ENCODE measurements around the gene MYO9A.

Gene MYO9A

GRCh38 chr15:72131922-72132321 is 14.0 kb upstream of the MYO9A start:
- H3K27me3 ChIP-seq (ENCODE audit: control insufficient read depth in 1 of 2, insufficient read depth in 2 of 2, low read length in 2 of 2): no peaks in the 10 kb centered on the region
- H3K36me3 ChIP-seq (ENCODE audit: insufficient read depth, low read length): no peaks in the 10 kb centered on the region
- H3K4me1 ChIP-seq (ENCODE audit: insufficient read depth, low read length): no peaks in the 10 kb centered on the region
- H3K9me3 ChIP-seq (ENCODE audit: low read length): no peaks in the 10 kb centered on the region
- H3K4me3 ChIP-seq (ENCODE audit: low read depth in 1 of 2, low read length in 2 of 2): no peak overlapping the region
- no peak overlapping the region for H3K9ac ChIP-seq (ENCODE audit: low read length)
- no peak overlapping the region for H3K27ac ChIP-seq (ENCODE audit: low read depth, low read length)

DNA sequence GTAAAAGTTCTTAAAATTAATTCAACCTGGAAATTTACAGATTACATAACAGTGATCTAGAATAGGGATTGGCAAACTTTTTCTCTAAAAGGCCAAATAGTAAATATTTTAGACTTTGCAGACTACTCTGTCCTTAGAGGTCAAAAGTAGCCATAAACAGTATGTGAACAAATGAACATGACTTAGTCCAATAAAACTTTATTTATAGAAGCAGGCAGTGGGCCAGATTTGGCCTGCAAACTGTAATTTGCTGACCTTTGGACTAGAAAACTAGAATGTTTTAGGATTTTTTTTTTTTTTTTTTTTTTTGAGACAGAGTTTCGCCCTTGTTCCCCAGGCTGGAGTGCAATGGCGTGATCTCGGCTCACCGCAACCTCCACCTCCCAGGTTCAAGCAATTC is 12.3 kb upstream of the MYO9A start:
- Histone ChIP-seq H3K9ac (ENCODE audit: low read length) (no peak overlapping the region), H3K27ac (ENCODE audit: low read depth, low read length) (no peak overlapping the region), H3K36me3 (ENCODE audit: insufficient read depth, low read length) (no peaks in the 10 kb centered on the region), H3K27me3 (ENCODE audit: control insufficient read depth in 1 of 2, insufficient read depth in 2 of 2, low read length in 2 of 2) (no peaks in the 10 kb centered on the region), H3K4me1 (ENCODE audit: insufficient read depth, low read length) (no peaks in the 10 kb centered on the region), H3K4me3 (ENCODE audit: low read depth in 1 of 2, low read length in 2 of 2) (no peak overlapping the region), H3K9me3 (ENCODE audit: low read length) (no peaks in the 10 kb centered on the region)

DNA sequence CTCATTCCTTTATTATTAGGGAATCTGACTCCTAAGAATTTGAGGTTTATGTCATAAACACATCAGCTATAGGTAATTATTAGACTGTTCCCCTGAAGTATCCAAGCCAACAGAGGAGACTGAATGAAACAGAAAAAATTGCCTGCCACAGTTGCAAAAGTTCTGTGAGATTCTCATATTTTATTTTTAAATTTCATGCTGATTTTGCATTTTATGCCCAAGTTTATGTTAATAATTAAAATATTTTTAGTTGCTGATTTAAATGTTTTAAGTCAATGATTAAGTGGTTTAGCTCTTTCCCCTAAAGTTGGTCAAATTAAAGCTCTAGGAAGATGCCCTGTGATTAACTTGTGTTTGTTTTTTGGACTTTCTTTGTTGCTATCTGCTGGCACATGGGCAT is 10.4 kb upstream of the MYO9A start:
- no peaks in the 10 kb centered on the region for H3K9me3 ChIP-seq (ENCODE audit: low read length)
- H3K9ac ChIP-seq (ENCODE audit: low read length): no peak overlapping the region
- H3K27ac ChIP-seq (ENCODE audit: low read depth, low read length): no peak overlapping the region
- H3K4me1 ChIP-seq (ENCODE audit: insufficient read depth, low read length): no peaks in the 10 kb centered on the region
- H3K4me3 ChIP-seq (ENCODE audit: low read depth in 1 of 2, low read length in 2 of 2): no peak overlapping the region
- H3K36me3 ChIP-seq (ENCODE audit: insufficient read depth, low read length): no peaks in the 10 kb centered on the region
- H3K27me3 ChIP-seq (ENCODE audit: control insufficient read depth in 1 of 2, insufficient read depth in 2 of 2, low read length in 2 of 2): no peaks in the 10 kb centered on the region

GRCh38 chr15:72127724-72128322 is 9.9 kb upstream of the MYO9A start:
- H3K27ac ChIP-seq (ENCODE audit: low read depth, low read length): no peak overlapping the region
- no peaks in the 10 kb centered on the region for H3K36me3 ChIP-seq (ENCODE audit: insufficient read depth, low read length)
- H3K9me3 ChIP-seq (ENCODE audit: low read length): no peaks in the 10 kb centered on the region
- H3K4me1 ChIP-seq (ENCODE audit: insufficient read depth, low read length): no peaks in the 10 kb centered on the region
- H3K27me3 ChIP-seq (ENCODE audit: control insufficient read depth in 1 of 2, insufficient read depth in 2 of 2, low read length in 2 of 2): no peaks in the 10 kb centered on the region
- H3K9ac ChIP-seq (ENCODE audit: low read length): no peak overlapping the region
- H3K4me3 ChIP-seq (ENCODE audit: low read depth in 1 of 2, low read length in 2 of 2): no peak overlapping the region

DNA sequence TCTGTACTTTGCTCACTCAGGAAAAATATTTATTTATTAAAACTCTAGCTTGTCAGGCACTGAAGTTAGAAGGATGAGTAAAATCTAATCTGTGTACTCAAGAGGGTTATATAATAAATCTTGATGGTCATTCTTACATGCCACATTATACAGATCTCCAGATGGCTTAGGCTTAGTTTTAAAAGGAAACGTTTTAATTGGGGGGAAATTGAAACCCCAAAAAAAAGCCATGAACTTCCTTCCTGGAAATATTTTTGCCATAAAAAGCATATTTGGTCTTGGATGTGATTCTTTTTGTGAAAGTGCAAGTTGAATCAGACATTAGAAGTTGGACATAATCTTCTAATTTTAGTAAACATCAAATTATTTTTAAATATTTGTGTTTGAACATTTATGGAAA is 6.3 kb upstream of the MYO9A start:
- Histone ChIP-seq H3K4me1 (ENCODE audit: insufficient read depth, low read length) (no peaks in the 10 kb centered on the region), H3K36me3 (ENCODE audit: insufficient read depth, low read length) (no peaks in the 10 kb centered on the region), H3K9me3 (ENCODE audit: low read length) (no peaks in the 10 kb centered on the region), H3K27me3 (ENCODE audit: control insufficient read depth in 1 of 2, insufficient read depth in 2 of 2, low read length in 2 of 2) (no peaks in the 10 kb centered on the region), H3K27ac (ENCODE audit: low read depth, low read length) (no peak overlapping the region), H3K9ac (ENCODE audit: low read length) (no peak overlapping the region), H3K4me3 (ENCODE audit: low read depth in 1 of 2, low read length in 2 of 2) (no peak overlapping the region)

DNA sequence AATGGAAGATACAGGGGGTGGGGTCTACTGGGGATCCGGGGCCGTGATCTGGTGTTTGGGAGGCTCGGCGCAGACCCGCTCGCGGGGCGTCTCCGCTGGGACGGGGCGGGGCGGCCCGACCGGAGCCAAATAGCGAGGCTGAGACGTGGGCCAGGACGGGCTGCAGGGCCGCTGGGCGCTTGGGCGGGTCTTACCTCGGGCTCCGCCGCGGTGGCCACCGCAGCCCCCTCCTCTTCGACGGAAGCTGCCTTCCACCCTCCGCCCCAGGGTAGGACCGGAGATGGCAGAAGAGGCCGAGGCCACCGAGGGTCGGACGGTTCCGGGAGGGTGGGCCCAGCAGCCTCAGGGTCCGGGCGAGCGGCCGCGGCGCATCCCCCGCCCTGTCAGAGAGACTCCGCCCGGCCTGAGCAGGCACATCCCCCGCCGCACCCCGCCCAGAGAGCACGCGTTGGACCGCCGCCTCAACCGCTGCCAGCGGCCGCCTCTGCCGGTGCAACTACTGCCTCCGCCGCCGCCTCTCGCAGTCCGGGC is 399 bp downstream of the MYO9A start:
- H3K9me3 ChIP-seq (ENCODE audit: low read length): no peaks in the 10 kb centered on the region
- H3K27ac ChIP-seq (ENCODE audit: low read depth, low read length): peak overlapping the region; percentile 97
- peak overlapping the region; percentile 90 for H3K9ac ChIP-seq (ENCODE audit: low read length)
- peaks cover 31% of the 10 kb centered on the region for H3K4me1 ChIP-seq (ENCODE audit: insufficient read depth, low read length)
- H3K36me3 ChIP-seq (ENCODE audit: insufficient read depth, low read length): no peaks in the 10 kb centered on the region
- peak overlapping the region; percentile 92 to 93 for H3K4me3 ChIP-seq (ENCODE audit: low read depth in 1 of 2, low read length in 2 of 2)
- no peaks in the 10 kb centered on the region for H3K27me3 ChIP-seq (ENCODE audit: control insufficient read depth in 1 of 2, insufficient read depth in 2 of 2, low read length in 2 of 2)

DNA sequence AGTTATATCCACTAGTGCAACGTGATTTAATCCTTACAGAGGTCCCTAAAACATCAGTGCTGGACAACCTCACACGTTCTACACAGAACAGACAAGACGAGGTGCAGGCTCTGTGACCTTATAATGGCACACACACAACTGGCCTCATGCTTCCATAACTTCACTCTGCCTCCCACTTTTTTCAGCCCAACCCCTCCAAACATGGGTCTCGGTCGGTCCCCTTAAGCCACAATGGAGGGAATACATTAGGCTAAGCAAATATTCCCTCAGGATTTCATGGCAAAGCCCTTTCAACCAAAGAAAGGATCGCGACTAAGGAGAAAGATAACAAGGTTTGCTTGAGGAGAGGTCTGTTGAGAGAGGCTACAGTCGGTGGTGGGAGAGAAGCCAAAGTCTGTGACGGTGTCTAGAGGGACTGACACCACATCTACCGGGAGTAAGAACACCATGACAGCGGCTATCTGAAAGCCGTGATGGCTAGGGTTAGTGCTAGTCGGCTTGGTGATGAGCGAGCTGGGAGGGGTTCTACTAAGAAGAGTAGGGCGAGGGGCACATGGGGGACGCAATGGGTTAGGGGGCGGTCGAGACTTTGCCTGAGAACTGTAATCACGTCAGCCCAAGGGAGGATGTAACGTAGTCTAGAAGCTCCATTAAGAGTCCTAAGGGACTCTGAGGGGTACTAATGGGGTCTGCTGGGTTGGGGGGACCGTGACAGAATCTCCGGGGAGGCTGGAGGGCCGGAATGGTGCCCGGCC is 1.0 kb downstream of the MYO9A start:
- H3K27me3 ChIP-seq (ENCODE audit: control insufficient read depth in 1 of 2, insufficient read depth in 2 of 2, low read length in 2 of 2): no peaks in the 10 kb centered on the region
- peak overlapping the region; percentile 90 for H3K9ac ChIP-seq (ENCODE audit: low read length)
- H3K4me3 ChIP-seq (ENCODE audit: low read depth in 1 of 2, low read length in 2 of 2): peak overlapping the region; percentile 92 to 93
- H3K36me3 ChIP-seq (ENCODE audit: insufficient read depth, low read length): no peaks in the 10 kb centered on the region
- H3K4me1 ChIP-seq (ENCODE audit: insufficient read depth, low read length): peaks cover 35% of the 10 kb centered on the region
- H3K9me3 ChIP-seq (ENCODE audit: low read length): no peaks in the 10 kb centered on the region
- peak overlapping the region; percentile 97 for H3K27ac ChIP-seq (ENCODE audit: low read depth, low read length)

DNA sequence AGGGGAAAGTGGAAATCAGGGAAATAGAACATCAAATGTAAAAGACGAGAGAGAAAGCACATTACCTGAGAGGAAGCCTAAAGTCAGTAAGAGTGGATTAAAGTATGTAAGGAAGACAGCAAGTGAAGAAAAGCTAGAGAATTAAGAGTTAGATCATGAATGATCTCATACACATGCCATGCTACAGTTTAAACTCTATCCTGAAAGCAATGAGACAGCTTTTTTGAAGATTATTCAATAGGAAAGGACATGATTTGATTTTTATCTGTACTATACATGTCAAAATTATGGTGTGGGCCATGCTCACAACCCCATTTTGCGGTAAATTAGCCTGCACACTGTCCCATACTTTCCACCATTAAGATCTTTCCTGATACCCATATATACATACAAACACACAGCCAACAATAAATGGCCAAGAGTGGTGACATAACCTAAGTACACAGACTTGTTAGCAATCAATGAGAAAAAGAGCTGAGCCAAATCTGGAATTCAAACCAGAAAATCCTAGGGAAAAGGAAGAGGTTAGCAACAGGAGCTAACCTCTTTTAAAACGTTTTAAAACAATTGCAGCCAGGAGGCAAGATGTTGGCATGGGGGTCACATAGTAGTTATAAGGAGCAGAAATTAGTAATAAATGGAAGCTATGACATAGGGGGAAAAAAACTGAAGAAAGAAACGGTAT is 4.5 kb downstream of the MYO9A start:
- Histone ChIP-seq H3K36me3 (ENCODE audit: insufficient read depth, low read length) (no peaks in the 10 kb centered on the region), H3K27me3 (ENCODE audit: control insufficient read depth in 1 of 2, insufficient read depth in 2 of 2, low read length in 2 of 2) (no peaks in the 10 kb centered on the region), H3K4me3 (ENCODE audit: low read depth in 1 of 2, low read length in 2 of 2) (no peak overlapping the region), H3K9ac (ENCODE audit: low read length) (no peak overlapping the region), H3K4me1 (ENCODE audit: insufficient read depth, low read length) (peaks cover 34% of the 10 kb centered on the region), H3K9me3 (ENCODE audit: low read length) (no peaks in the 10 kb centered on the region), H3K27ac (ENCODE audit: low read depth, low read length) (no peak overlapping the region)

DNA sequence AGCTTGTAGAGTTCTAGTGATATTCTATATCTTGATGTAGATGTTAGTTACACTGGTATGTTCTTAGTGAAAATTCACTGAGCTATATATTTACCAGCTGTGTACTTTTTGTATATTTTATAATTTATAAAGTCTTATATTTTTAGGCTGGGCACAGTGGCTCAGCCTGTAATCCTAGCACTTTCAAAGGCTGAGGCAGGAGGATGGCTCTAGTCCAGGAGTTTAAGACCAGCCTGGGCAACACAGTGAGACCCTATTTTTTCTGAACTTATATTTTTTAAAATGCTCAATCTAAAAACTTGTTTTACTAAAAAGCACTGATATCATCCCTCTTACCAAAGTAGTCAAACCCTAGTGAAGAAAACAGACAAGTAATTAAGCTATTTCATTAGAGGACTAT is 5.1 kb downstream of the MYO9A start:
- no peak overlapping the region for H3K27ac ChIP-seq (ENCODE audit: low read depth, low read length)
- no peak overlapping the region for H3K9ac ChIP-seq (ENCODE audit: low read length)
- no peak overlapping the region for H3K4me3 ChIP-seq (ENCODE audit: low read depth in 1 of 2, low read length in 2 of 2)
- H3K36me3 ChIP-seq (ENCODE audit: insufficient read depth, low read length): no peaks in the 10 kb centered on the region
- H3K27me3 ChIP-seq (ENCODE audit: control insufficient read depth in 1 of 2, insufficient read depth in 2 of 2, low read length in 2 of 2): no peaks in the 10 kb centered on the region
- peaks cover 34% of the 10 kb centered on the region for H3K4me1 ChIP-seq (ENCODE audit: insufficient read depth, low read length)
- H3K9me3 ChIP-seq (ENCODE audit: low read length): no peaks in the 10 kb centered on the region

DNA sequence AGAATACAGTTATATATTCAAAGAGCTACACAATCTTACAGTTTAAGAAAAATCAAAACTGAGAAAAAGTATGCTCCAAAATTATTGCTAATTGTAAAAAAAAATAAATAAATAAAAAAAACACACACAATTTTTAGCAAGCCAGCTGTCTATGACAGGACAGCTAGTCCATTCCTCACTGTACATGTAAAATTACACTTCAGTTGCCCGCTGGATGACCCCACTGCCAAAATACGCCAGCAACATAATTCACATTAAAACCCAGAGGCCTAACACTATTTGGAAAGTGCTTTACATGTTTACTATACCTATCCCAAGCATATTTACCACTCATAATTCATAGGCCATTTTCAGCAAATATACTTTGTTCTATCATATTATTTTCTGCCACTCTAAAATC is 5.8 kb downstream of the MYO9A start:
- H3K36me3 ChIP-seq (ENCODE audit: insufficient read depth, low read length): no peaks in the 10 kb centered on the region
- H3K9ac ChIP-seq (ENCODE audit: low read length): no peak overlapping the region
- no peak overlapping the region for H3K27ac ChIP-seq (ENCODE audit: low read depth, low read length)
- H3K4me1 ChIP-seq (ENCODE audit: insufficient read depth, low read length): peaks cover 34% of the 10 kb centered on the region
- H3K4me3 ChIP-seq (ENCODE audit: low read depth in 1 of 2, low read length in 2 of 2): no peak overlapping the region
- H3K27me3 ChIP-seq (ENCODE audit: control insufficient read depth in 1 of 2, insufficient read depth in 2 of 2, low read length in 2 of 2): no peaks in the 10 kb centered on the region
- H3K9me3 ChIP-seq (ENCODE audit: low read length): no peaks in the 10 kb centered on the region

DNA sequence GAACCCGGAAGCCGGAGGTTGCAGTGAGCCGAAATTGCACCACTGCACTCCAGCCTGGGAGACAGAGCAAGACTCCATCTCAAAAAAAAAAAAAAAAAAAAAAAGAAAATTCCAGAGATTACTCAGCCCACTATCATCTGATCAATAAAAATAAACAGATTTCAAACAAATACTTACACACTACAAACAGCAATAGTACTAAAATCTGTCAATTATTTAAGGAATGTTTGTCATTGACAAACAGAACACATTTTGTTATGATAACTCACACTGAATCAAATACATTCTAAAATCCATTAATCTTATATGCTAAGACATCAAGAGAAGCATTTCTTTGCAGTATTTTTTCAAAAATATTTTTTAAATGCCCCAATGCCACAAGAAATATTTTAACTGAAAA is 7.6 kb downstream of the MYO9A start:
- H3K9me3 ChIP-seq (ENCODE audit: low read length): no peaks in the 10 kb centered on the region
- peaks cover 27% of the 10 kb centered on the region for H3K4me1 ChIP-seq (ENCODE audit: insufficient read depth, low read length)
- no peak overlapping the region for H3K27ac ChIP-seq (ENCODE audit: low read depth, low read length)
- H3K4me3 ChIP-seq (ENCODE audit: low read depth in 1 of 2, low read length in 2 of 2): no peak overlapping the region
- H3K36me3 ChIP-seq (ENCODE audit: insufficient read depth, low read length): no peaks in the 10 kb centered on the region
- no peaks in the 10 kb centered on the region for H3K27me3 ChIP-seq (ENCODE audit: control insufficient read depth in 1 of 2, insufficient read depth in 2 of 2, low read length in 2 of 2)
- no peak overlapping the region for H3K9ac ChIP-seq (ENCODE audit: low read length)
